Activated CD4-positive, alpha-beta T cell treated with anti-CD3 and anti-CD28 coated beads, Interleukin-2, amount 10 ng/mL, durations not matched to agents 24 days and 14 days (primary cell): ENCODE data around the gene PPARGC1A. TPM values are rescaled to one million over a fixed set of nuclear protein-coding genes. Genes with fewer than 3 reads are reported as not detected.

Experiments
- DNase-seq: peaks from one replicate; pipeline ENCODE4 v3.0.0; 2022
- H3K27ac Mint-ChIP-seq: one replicate; pipeline ENCODE4 v1.8.0; 2022; ENCODE audit warnings: mild to moderate bottlenecking, mixed read lengths
- H3K27me3 Mint-ChIP-seq: one replicate; pipeline ENCODE4 v1.8.0; 2022; ENCODE audit warnings: mixed read lengths
- H3K36me3 Mint-ChIP-seq: one replicate; pipeline ENCODE4 v1.8.0; 2022; ENCODE audit warnings: low read depth, mild to moderate bottlenecking, mixed read lengths
- H3K4me1 Mint-ChIP-seq: one replicate; pipeline ENCODE4 v1.8.0; 2021; ENCODE audit warnings: mixed read lengths
- H3K4me3 Mint-ChIP-seq: one replicate; pipeline ENCODE4 v1.8.0; 2022; ENCODE audit warnings: mild to moderate bottlenecking, moderate library complexity, mixed read lengths
- H3K9me3 Mint-ChIP-seq: one replicate; pipeline ENCODE4 v1.8.0; 2021; ENCODE audit warnings: mixed read lengths
- intact Hi-C: fragments of 100-400 bp; cut with micrococcal nuclease; formaldehyde crosslinking; loops from one replicate; pipeline ENCODE4 v1.15.1; 2023
- total RNA-seq: library from RNA; stranded (reverse); gene quantifications from 2 replicates; pipeline ENCODE4 v1.2.3, GENCODE V29; 2022

Gene PPARGC1A
- total RNA-seq, 1 donor from 2014 or later, result not detected

GRCh38 chr4:23779422-23779821 is 110.4 kb downstream of the PPARGC1A start:
- Mint-ChIP-seq H3K4me1 (no peaks in the 10 kb centered on the region), H3K4me3 (no peak overlapping the region), H3K36me3 (no peaks in the 10 kb centered on the region), H3K9me3 (no peaks in the 10 kb centered on the region), H3K27me3 (no peaks in the 10 kb centered on the region), H3K27ac (no peak overlapping the region)
- DNase-seq, result no peak
- intact Hi-C loops, result no loop called here

- no peaks in the 10 kb centered on the region for H3K27me3 Mint-ChIP-seq
- H3K4me1 Mint-ChIP-seq, result no peaks in the 10 kb centered on the region
- DNase-seq, result no peak
- H3K36me3 Mint-ChIP-seq, result no peaks in the 10 kb centered on the region
- H3K4me3 Mint-ChIP-seq, result no peak overlapping the region
- no peaks in the 10 kb centered on the region for H3K9me3 Mint-ChIP-seq
- H3K27ac Mint-ChIP-seq, result no peak overlapping the region
- intact Hi-C loops, result no loop called here
Observed at GRCh38 chr4:23775694-23776093, 114.2 kb downstream of the PPARGC1A start.

GRCh38 chr4:23774909-23775308 is 114.9 kb downstream of the PPARGC1A start:
- intact Hi-C loops, result no loop called here
- H3K27me3 Mint-ChIP-seq, result no peaks in the 10 kb centered on the region
- H3K9me3 Mint-ChIP-seq, result no peaks in the 10 kb centered on the region
- no peaks in the 10 kb centered on the region for H3K4me1 Mint-ChIP-seq
- H3K36me3 Mint-ChIP-seq, result no peaks in the 10 kb centered on the region
- H3K4me3 Mint-ChIP-seq, result no peak overlapping the region
- DNase-seq, result no peak
- no peak overlapping the region for H3K27ac Mint-ChIP-seq

- no peaks in the 10 kb centered on the region for H3K9me3 Mint-ChIP-seq
- no peak overlapping the region for H3K27ac Mint-ChIP-seq
- H3K4me1 Mint-ChIP-seq, result no peaks in the 10 kb centered on the region
- DNase-seq, result no peak
- H3K4me3 Mint-ChIP-seq, result no peak overlapping the region
- no peaks in the 10 kb centered on the region for H3K36me3 Mint-ChIP-seq
- no peaks in the 10 kb centered on the region for H3K27me3 Mint-ChIP-seq
- intact Hi-C loops, result no loop called here
Observed at GRCh38 chr4:23773884-23774636, 115.8 kb downstream of the PPARGC1A start.

GRCh38 chr4:23770011-23770410 is 119.8 kb downstream of the PPARGC1A start:
- Mint-ChIP-seq H3K4me3 (no peak overlapping the region), H3K27me3 (no peaks in the 10 kb centered on the region), H3K27ac (no peak overlapping the region), H3K9me3 (no peaks in the 10 kb centered on the region), H3K4me1 (no peaks in the 10 kb centered on the region), H3K36me3 (no peaks in the 10 kb centered on the region)
- intact Hi-C loops, result no loop called here
- DNase-seq, result no peak

GRCh38 chr4:23769406-23769805 is 120.4 kb downstream of the PPARGC1A start:
- Mint-ChIP-seq H3K4me3 (no peak overlapping the region), H3K4me1 (no peaks in the 10 kb centered on the region), H3K9me3 (no peaks in the 10 kb centered on the region), H3K27me3 (no peaks in the 10 kb centered on the region), H3K27ac (no peak overlapping the region), H3K36me3 (no peaks in the 10 kb centered on the region)
- no peak for DNase-seq
- intact Hi-C loops, result no loop called here

GRCh38 chr4:23768541-23768940 is 121.3 kb downstream of the PPARGC1A start:
- Mint-ChIP-seq H3K4me1 (no peaks in the 10 kb centered on the region), H3K4me3 (no peak overlapping the region), H3K36me3 (no peaks in the 10 kb centered on the region), H3K27me3 (no peaks in the 10 kb centered on the region), H3K27ac (no peak overlapping the region), H3K9me3 (no peaks in the 10 kb centered on the region)
- intact Hi-C loops, result no loop called here
- no peak for DNase-seq

- Mint-ChIP-seq H3K27ac (no peak overlapping the region), H3K27me3 (no peaks in the 10 kb centered on the region), H3K4me3 (no peak overlapping the region), H3K36me3 (no peaks in the 10 kb centered on the region), H3K4me1 (no peaks in the 10 kb centered on the region), H3K9me3 (no peaks in the 10 kb centered on the region)
- intact Hi-C loops, result no loop called here
- no peak for DNase-seq
Observed at GRCh38 chr4:23766344-23766743, 123.5 kb downstream of the PPARGC1A start.

GRCh38 chr4:23763559-23763958 is 126.3 kb downstream of the PPARGC1A start:
- no peak overlapping the region for H3K27ac Mint-ChIP-seq
- H3K4me1 Mint-ChIP-seq, result no peaks in the 10 kb centered on the region
- H3K9me3 Mint-ChIP-seq, result no peaks in the 10 kb centered on the region
- no peaks in the 10 kb centered on the region for H3K36me3 Mint-ChIP-seq
- intact Hi-C loops, result no loop called here
- no peak overlapping the region for H3K4me3 Mint-ChIP-seq
- no peak for DNase-seq
- H3K27me3 Mint-ChIP-seq, result no peaks in the 10 kb centered on the region

GRCh38 chr4:23762551-23762950 is 127.3 kb downstream of the PPARGC1A start:
- H3K36me3 Mint-ChIP-seq, result no peaks in the 10 kb centered on the region
- H3K27me3 Mint-ChIP-seq, result no peaks in the 10 kb centered on the region
- H3K27ac Mint-ChIP-seq, result no peak overlapping the region
- intact Hi-C loops, result no loop called here
- H3K4me1 Mint-ChIP-seq, result no peaks in the 10 kb centered on the region
- no peak for DNase-seq
- no peak overlapping the region for H3K4me3 Mint-ChIP-seq
- H3K9me3 Mint-ChIP-seq, result no peaks in the 10 kb centered on the region

GRCh38 chr4:23759066-23759465 is 130.8 kb downstream of the PPARGC1A start:
- H3K36me3 Mint-ChIP-seq, result no peaks in the 10 kb centered on the region
- no peaks in the 10 kb centered on the region for H3K9me3 Mint-ChIP-seq
- H3K4me1 Mint-ChIP-seq, result no peaks in the 10 kb centered on the region

GRCh38 chr4:23754688-23755087 is 135.2 kb downstream of the PPARGC1A start:
- DNase-seq, result no peak
- no peak overlapping the region for H3K4me3 Mint-ChIP-seq
- no peaks in the 10 kb centered on the region for H3K36me3 Mint-ChIP-seq
- no peaks in the 10 kb centered on the region for H3K4me1 Mint-ChIP-seq
- no peaks in the 10 kb centered on the region for H3K9me3 Mint-ChIP-seq
- H3K27ac Mint-ChIP-seq, result no peak overlapping the region
- H3K27me3 Mint-ChIP-seq, result no peaks in the 10 kb centered on the region
- intact Hi-C loops, result no loop called here

More at GRCh38 chr4:23759066-23759465, 130.8 kb downstream of the PPARGC1A start:
- intact Hi-C loops, result no loop called here
- no peaks in the 10 kb centered on the region for H3K27me3 Mint-ChIP-seq
- H3K4me3 Mint-ChIP-seq, result no peak overlapping the region
- H3K27ac Mint-ChIP-seq, result no peak overlapping the region
- DNase-seq, result no peak

GRCh38 chr4:23750125-23750524 is 139.7 kb downstream of the PPARGC1A start:
- Mint-ChIP-seq H3K27me3 (no peaks in the 10 kb centered on the region), H3K27ac (no peak overlapping the region), H3K9me3 (no peaks in the 10 kb centered on the region), H3K4me3 (no peak overlapping the region), H3K36me3 (no peaks in the 10 kb centered on the region), H3K4me1 (no peaks in the 10 kb centered on the region)
- DNase-seq, result no peak
- intact Hi-C loops, result no loop called here

GRCh38 chr4:23747281-23747735 is 142.5 kb downstream of the PPARGC1A start:
- no peak overlapping the region for H3K4me3 Mint-ChIP-seq
- intact Hi-C loops, result no loop called here
- DNase-seq, result no peak
- no peaks in the 10 kb centered on the region for H3K9me3 Mint-ChIP-seq
- H3K27ac Mint-ChIP-seq, result no peak overlapping the region
- H3K36me3 Mint-ChIP-seq, result no peaks in the 10 kb centered on the region
- no peaks in the 10 kb centered on the region for H3K27me3 Mint-ChIP-seq
- H3K4me1 Mint-ChIP-seq, result no peaks in the 10 kb centered on the region

GRCh38 chr4:23746672-23747071 is 143.2 kb downstream of the PPARGC1A start:
- Mint-ChIP-seq H3K36me3 (no peaks in the 10 kb centered on the region), H3K27me3 (no peaks in the 10 kb centered on the region), H3K27ac (no peak overlapping the region), H3K4me3 (no peak overlapping the region), H3K4me1 (no peaks in the 10 kb centered on the region), H3K9me3 (no peaks in the 10 kb centered on the region)
- intact Hi-C loops, result no loop called here
- no peak for DNase-seq
